ENCODE data around the gene SPRING1. TPM values are rescaled to one million over a fixed set of nuclear protein-coding genes. Genes with fewer than 3 reads are reported as not detected.

The SPRING1 gene
- total RNA-seq, 4 donors from 2014 or later = 6.2 to 19.2 (median 16.3) TPM

- intact Hi-C loops (cut with DNase I) = loop anchor here (10.0 kb wide), 1 partner anchor 414 kb away; no protein-coding TSS in a partner anchor
- peaks cover 5 to 20% (median 17%) of the 10 kb centered on the region in 4 donors for H3K4me1 ChIP-seq
- WGBS = 73% methylated on average over 8 of the region's 8 CpGs
- DNase-seq (ENCODE audit: extremely low spot score) = no peak
- H3K4me3 ChIP-seq = no peak overlapping the region
- H3K9me3 ChIP-seq = no peaks in the 10 kb centered on the region
- H3K27ac ChIP-seq (replicated peaks in 1 of 4) = no peak overlapping the region
- TF ChIP-seq POLR2A (IDR thresholded peaks at IDR 0.05; ENCODE audit: low read depth) = no peak
- TF ChIP-seq POLR2AphosphoS5 (IDR thresholded peaks at IDR 0.05) = no peak
- no peak for TF ChIP-seq CTCF (IDR thresholded peaks at IDR 0.05)
- no peak for TF ChIP-seq EP300 (IDR thresholded peaks at IDR 0.05)
- H3K27me3 ChIP-seq = peaks cover 0 to 5% (median 0%) of the 10 kb centered on the region in 4 donors
- H3K36me3 ChIP-seq = peaks cover 0 to 12% (median 8%) of the 10 kb centered on the region in 4 donors
Measured at GRCh38 chr12:116710370-116711150, 27.3 kb downstream of the SPRING1 start.

- WGBS = 71% methylated on average over 10 of the region's 10 CpGs
Measured at GRCh38 chr12:116709768-116710167, 28.1 kb downstream of the SPRING1 start.

GRCh38 chr12:116708826-116709756 lies 28.8 kb downstream of the SPRING1 start:
- DNase-seq (ENCODE audit: extremely low spot score) = no peak
- H3K27me3 ChIP-seq = peaks cover 0 to 5% (median 0%) of the 10 kb centered on the region in 4 donors
- H3K4me3 ChIP-seq = peak overlapping the region in 2 of 4 donors; percentile 21 to 27
- no peaks in the 10 kb centered on the region for H3K9me3 ChIP-seq
- H3K36me3 ChIP-seq = peaks cover 0 to 4% (median under 1%) of the 10 kb centered on the region in 4 donors
- 22% methylated on average over 22 of the region's 26 CpGs for WGBS
- H3K27ac ChIP-seq (replicated peaks in 1 of 4) = no peak overlapping the region
- peaks cover 5 to 20% (median 17%) of the 10 kb centered on the region in 4 donors for H3K4me1 ChIP-seq
- intact Hi-C loops (cut with DNase I) = no loop called here
- TF ChIP-seq EP300 (IDR thresholded peaks at IDR 0.05) (no peak), CTCF (IDR thresholded peaks at IDR 0.05) (peak; percentile 38 to 64 (median 43))

More at GRCh38 chr12:116709768-116710167, 28.1 kb downstream of the SPRING1 start:
- Histone ChIP-seq H3K36me3 (peaks cover 0 to 5% (median 2%) of the 10 kb centered on the region in 4 donors), H3K9me3 (no peaks in the 10 kb centered on the region), H3K27ac (replicated peaks in 1 of 4) (no peak overlapping the region), H3K4me3 (no peak overlapping the region), H3K27me3 (peaks cover 0 to 5% (median 0%) of the 10 kb centered on the region in 4 donors), H3K4me1 (peaks cover 5 to 20% (median 17%) of the 10 kb centered on the region in 4 donors)
- DNase-seq (ENCODE audit: extremely low spot score) = no peak
- TF ChIP-seq POLR2AphosphoS5 (IDR thresholded peaks at IDR 0.05) (no peak), POLR2A (IDR thresholded peaks at IDR 0.05; ENCODE audit: low read depth) (no peak), CTCF (IDR thresholded peaks at IDR 0.05) (no peak), EP300 (IDR thresholded peaks at IDR 0.05) (no peak)
- intact Hi-C loops (cut with DNase I) = loop anchor here (10.0 kb wide), 1 partner anchor 415 kb away; no protein-coding TSS in a partner anchor

- TF ChIP-seq CTCF (IDR thresholded peaks at IDR 0.05) (no peak), EP300 (IDR thresholded peaks at IDR 0.05) (no peak), POLR2A (IDR thresholded peaks at IDR 0.05; ENCODE audit: low read depth) (no peak), POLR2AphosphoS5 (IDR thresholded peaks at IDR 0.05) (no peak)
- Histone ChIP-seq H3K27me3 (peaks cover 0 to 5% (median 0%) of the 10 kb centered on the region in 4 donors), H3K36me3 (peaks cover 0 to 4% (median 0%) of the 10 kb centered on the region in 4 donors), H3K4me3 (no peak overlapping the region), H3K27ac (replicated peaks in 1 of 4) (no peak overlapping the region), H3K4me1 (peaks cover 5 to 24% (median 15%) of the 10 kb centered on the region in 4 donors), H3K9me3 (no peaks in the 10 kb centered on the region)
- intact Hi-C loops (cut with DNase I) = no loop called here
- WGBS = 96% methylated on average over 9 of the region's 9 CpGs
- no peak for DNase-seq (ENCODE audit: extremely low spot score)
Measured at GRCh38 chr12:116707751-116708150, 30.1 kb downstream of the SPRING1 start.

Data from esophagus muscularis mucosa (tissue), 4 donors.